Femur (tissue), 1 donor: Measurements from ENCODE around the gene CAMK1.
A peak's percentile ranks its signal among the peaks of the same experiment; 100 is the strongest.
"Not testable (repeated sequence)": the region's sequence is repeated elsewhere in the genome, so short reads cannot be mapped to it uniquely, and the experiment has no call there.

Source experiments
- DNase-seq: peaks from one replicate; pipeline ENCODE4 v3.0.0-alpha.2; 2017

Gene CAMK1

DNA sequence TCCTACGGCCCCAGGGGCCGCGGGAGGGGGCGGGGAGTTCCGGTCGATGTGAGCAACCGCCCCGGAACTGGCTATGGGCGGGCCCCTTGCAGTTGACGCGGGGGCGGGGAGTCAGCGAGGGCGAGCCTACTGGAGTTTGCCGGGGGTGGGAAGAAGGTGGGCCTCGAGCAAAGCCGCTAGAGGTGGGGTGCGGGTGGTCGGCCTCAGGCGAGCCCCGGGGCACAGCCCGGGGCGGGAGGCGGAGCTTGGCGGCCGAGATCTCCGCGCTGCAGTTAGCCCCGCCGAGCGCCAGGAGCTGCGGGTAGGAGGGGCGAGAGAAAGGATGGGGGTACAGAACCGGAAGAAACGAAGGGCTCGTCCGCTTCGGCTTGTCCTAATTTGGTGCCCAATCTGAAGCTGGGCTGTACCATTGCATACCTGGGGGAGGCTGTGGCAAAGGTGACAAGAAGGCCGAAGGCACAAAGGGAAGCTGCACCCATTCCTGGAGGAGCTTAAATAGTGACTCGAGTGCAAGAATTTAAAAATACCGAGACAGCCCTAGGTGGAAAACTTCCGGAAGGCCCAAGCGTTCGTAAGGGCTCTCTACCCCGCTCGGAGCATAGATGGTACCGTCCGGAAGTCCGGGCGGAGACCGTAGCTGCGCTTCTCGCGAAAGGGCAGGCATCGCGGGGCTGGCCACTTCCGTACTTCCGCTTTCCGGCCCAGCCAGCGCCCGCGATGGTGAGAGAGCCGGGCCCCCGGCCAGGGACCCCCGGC, 22.8 kb upstream of the CAMK1 start, which contains the start of the genes ARPC4 and TADA3:
Gene ARPC4, plus strand, starts transcription at position 678 of the 756 bp plus-strand sequence. Its CDS starts 40 bp downstream, at position 718.
Gene TADA3, minus strand, starts transcription at position 69 of the 756 bp plus-strand sequence. CDS start 1,007 bp downstream, outside the sequence.
- peak; percentile 96 for DNase-seq

DNA sequence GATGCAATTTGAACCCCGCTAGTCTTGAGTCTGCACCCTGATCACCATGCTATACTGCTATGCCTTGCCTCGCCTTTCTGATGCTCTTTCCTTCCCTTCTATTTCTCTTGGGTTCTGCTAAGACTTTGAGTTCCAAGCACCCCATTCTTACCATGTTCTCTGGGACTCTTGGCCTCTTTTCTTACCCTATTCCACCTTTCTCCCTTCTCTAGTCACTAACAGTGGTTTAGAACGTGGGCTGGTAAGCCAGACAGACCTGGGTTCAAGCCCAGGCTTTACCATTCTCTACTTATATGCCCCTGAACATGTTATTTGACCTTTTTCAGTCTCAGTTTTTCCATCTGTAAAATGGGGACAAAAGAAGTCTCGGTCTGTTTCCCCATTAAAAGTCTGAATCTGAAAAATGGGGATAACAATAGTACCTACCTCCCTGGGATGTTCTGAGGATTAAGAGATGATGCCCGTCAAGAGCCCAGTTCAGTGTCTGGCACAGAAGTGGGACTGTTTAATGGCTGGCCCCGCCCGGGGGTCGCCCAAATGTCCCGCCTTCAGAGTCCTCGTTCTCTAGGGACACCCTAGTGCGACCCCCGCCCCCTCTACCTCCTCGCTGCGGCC, 22.1 kb upstream of the CAMK1 start:
- DNase-seq = no peak

DNA sequence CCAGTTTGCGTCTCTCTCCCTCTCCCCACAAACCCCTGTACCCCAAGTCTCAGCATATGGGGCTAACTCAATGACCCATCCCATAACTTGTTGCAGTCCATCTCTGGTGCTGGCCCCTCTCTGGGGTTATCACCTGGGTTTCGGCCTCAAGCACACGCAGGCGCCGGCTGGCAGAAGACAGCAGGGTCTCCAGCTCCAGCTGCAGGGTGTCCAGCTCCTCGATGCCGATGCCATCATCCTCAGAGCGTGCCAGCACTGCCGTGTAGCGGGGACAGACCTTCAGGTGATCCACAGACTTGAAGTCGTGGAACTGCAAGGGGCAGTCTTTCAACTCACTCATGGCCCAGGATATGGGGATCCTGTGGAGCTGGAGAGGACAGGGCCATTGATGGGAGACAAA, 21.4 kb upstream of the CAMK1 start:
- no peak for DNase-seq

DNA sequence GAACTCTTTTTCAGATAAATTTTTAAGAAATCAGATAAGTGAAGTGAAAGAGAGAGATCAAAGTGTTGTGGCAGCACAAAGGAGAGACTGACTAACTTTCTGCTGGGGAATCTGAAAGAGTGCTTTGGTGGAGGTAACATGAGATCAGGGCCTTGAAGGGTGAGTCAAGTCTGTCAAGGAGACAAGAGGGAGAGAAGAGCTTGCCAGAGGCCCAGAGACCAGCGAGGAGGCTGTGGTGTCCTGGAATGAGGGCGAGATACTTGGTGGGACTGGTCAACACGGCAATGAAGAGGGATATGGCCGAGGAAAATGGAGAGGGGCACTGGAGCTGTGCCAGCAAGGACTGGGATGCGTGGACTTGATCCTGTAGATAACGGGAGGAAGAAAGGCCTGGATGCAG, 18.0 kb upstream of the CAMK1 start:
- no peak for DNase-seq

DNA sequence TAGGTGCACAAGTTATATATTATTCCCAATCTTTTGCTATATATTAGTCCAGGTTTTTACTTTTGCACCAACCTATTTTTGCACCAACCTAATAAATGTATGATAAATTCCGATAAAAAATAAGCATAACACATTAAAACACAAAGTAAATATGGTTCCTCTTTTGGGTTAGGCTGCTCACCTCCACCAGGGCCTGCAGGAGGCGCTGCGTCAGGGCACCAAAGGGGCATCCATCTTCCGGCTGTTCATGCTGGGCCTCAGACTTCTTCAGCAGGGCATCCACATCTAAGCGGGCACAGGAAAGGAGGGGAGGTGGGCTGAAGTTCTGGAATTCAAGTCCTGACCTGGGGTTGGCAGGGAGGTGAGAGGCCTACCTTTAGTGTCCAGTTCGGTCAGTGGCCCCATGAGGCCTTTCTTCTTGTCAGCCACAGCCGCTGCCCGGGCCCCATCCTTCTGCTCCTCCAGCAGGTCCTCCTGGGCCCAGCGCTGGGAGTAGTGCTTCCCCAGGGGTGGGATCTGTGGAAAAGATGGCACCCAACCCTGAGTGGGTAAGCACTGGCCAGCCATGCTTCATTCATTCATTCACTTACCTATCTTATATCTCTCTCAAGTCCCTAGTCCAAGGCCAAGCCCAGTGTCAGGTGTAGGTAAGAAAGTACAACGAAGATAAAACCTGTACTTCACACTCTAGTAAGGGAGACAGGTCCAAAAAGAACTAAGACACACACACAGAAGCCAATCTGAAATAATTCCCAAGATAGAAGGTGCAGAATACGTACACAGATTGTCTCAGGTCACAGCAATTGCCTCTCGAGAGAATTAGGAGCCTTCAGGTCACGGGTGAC, 17.3 kb upstream of the CAMK1 start:
- DNase-seq = no peak

DNA sequence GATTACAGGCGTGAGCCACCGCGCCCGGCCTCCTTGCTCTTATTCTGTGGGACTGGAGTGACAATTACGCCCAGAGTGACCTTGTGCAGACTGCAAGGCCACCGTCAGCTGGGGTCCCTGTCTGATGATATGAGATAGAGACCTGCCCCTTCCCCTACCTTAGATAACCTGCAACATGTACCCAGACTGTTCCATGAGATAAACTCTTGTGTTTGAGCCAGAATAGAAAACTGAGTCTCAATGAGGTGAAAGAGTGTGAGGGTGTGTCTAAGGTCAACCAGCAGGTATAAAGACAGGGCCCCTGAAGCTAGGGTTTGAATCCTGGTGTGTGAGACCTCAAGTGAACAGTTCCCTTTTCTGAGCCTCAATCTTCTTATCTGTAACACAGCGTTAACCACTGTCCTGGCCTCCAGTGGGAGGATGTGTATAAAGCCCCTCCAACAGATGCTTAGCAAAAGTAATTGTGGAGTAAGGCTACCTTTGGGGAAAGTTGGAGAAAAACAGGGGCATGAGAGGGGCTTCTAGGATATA, 16.5 kb upstream of the CAMK1 start:
- no peak for DNase-seq

DNA sequence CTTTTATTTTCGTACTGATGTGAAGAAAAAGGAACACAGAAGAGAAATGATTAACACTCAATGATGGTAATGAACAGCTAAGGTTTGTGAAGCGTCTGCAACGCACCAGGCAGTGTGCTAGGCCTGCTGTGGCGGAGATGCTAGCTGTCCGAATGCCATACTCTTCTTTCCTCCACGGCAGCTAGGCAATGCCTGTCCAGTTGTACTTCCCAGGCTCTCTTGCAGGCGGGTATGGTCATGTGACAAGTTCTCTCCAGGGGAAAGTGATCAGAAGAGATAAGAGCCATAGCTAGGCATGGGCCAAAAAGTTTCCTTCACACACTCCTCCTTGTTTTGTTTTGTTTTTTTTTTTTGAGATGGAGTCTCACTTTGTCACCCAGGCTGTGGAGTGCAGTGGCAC, 15.9 kb upstream of the CAMK1 start:
- no peak for DNase-seq

DNA sequence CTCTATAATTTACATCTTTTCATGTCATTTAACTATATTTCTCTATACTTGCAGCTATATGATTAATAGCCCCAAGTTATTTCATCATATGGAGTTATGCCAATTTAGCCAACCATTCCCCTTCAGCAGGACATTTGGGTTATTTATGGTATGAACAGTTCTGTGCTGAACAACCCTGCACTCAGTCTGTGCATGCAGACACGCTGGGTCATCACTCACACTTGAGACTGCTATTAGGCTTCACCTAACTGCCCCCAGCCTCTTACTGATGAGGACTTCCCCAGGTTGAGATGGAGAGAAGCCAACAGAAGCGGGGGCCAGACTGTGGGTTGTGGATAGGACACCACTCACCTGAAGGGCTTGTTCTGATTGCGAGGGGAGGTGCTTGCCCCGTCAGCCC, 15.2 kb upstream of the CAMK1 start:
- DNase-seq = no peak

DNA sequence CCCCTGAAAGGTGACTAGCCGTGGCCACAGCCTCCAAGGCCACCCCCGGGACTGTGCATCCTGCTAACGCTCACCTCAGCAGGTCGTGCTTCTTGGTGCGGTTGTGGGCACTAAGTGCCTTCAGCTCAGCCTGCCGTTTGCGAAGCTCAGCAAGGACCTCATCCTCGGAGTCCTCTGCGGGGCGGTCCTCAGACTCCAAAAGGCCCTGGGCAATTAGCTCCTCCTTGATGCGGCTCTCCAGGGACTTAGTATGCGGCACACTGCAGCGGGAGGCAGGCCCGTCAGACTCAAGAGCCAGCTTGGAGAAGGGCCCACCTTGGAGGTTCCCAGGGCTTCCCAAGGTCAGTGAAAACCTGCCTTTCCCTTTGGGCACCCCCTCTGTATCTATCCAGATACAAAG, 14.2 kb upstream of the CAMK1 start:
- no peak for DNase-seq

DNA sequence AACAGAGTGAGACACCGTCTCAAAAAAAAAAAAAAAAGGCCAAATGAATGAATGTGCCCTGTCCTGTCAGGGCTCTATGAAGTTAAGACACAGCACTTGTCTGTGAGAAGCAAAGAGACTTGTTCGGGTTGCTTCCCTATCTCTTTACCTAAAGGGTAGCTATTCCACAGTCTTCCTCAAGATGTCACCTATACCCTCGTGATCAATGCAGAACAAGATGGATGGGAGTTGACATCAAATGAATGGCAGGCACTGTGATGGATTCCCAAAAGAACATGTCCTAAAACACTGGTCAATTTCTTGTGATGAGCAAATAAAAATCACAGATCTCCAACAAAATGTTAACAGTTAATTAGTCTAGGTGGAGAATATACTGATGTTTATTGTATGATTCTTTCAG, 13.0 kb upstream of the CAMK1 start:
- DNase-seq = no peak

DNA sequence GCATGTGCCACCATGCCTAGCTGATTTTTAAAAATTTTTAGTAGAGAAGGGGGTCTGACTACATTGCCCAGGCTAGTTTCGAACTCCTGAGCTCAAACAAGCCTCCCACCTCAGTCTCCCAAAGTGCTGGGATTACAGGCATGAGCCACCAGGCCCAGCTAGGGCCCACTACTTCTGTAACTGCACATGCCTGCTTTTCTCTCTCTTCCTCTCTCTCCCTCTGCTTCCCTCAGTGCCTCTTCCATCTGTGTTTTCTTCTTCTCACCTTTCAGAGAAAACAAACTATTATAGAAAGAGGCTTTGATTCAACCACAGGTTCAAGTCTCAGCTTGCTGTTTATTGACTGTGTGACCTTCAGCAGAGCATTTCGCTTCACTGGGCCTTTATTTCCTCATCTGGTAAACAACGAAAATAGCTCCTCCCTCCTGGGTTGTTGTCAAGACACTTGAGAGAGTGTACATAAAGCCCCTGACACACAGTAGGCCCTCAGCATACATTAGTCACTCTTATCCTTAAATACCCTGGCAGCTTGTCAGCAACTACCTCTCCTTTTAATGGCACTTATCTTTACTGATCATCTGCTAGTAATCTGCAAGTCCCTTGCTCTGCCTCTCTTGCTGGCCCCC, 12.3 kb upstream of the CAMK1 start:
- DNase-seq = no peak

DNA sequence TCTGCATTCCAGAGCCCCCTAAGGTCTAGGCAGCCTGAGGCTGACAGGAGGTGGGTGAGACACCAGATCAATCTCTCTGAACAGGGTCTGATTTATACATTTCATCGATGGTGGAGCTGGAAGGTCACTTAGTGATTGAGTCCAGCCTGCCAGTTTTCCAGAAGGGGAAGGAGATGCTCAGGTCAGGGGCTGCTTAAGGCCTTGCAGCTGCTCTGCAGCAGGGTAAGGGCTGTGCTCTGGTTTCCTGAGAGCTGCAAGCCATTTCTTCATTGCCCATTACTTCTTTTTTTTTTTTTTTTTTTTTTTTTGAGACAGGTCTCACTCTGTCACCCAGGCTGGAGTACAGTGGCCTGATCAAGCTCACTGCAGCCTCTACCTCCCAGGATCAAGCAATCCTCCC, 11.8 kb upstream of the CAMK1 start:
- no peak for DNase-seq

DNA sequence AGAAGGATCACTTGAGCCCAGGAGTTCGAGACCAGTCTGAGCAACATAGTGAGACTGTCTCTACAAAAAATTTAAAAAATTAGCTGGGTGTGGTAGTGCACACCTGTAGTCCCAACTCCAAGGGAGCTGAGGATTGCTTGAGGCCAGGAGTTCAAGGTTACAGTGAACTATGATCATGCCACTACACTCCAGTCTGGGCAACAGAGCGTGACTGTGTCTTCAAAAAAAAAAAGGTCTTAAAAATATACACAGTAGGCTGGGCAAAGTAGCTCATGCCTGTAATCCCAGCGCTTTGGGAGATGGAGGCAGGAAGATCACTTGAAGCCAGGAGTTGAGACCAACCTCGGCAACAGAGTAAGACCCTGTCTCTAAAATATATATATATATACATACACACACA, 11.2 kb upstream of the CAMK1 start:
- DNase-seq = no peak

DNA sequence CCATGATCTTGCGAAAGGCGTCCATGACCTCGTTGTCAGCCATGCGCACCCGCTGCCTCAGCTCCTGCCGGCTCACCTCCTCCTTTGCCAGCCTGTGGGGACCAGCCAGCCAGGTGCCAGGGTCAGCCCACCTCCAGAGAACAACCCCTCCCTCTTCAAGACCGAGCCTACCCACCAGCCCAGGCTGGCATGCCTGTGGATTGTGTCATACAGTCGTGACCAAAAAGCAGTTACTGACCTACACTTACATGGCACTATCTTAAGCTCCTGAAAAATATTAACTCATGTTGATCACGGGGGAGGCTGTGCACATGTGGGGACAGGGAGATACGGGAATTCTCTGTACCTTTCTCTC, 10.7 kb upstream of the CAMK1 start:
- DNase-seq = no peak

DNA sequence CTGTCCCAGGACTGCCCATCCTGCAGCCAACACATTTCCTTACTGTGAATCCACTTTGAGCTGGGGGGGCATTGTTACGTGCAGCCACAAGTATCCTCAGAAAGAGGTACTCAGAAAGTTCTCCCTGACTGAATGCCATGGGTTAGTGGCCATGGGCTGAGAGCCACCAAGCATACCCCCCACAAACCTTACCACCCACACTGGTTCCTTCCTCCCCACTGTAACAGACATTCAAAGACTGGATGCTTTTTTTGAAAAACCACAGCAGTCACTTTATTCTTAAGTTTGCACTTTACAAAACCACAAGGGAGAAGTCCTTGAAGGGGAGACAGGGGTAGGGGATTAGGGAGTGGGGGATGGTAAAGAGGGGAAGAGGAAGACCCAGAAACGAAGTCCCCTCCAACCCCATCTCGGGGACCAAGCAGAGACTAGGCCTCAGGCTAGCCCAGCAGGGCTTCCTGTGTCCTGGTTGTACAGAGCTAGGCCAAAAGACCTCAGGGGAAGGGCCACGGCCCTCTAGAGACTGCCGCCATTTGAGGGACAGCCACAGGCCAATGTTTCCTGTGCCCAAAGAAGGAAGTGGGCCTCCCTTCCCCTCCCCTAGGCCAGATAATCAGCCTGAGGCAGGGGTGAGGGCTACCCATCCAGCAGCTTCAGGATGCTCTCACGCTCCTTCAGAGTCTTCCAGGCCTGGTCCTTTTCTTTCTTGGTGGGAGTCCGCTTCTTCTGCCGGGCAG, 10.1 kb upstream of the CAMK1 start:
- DNase-seq = peak; percentile 38

DNA sequence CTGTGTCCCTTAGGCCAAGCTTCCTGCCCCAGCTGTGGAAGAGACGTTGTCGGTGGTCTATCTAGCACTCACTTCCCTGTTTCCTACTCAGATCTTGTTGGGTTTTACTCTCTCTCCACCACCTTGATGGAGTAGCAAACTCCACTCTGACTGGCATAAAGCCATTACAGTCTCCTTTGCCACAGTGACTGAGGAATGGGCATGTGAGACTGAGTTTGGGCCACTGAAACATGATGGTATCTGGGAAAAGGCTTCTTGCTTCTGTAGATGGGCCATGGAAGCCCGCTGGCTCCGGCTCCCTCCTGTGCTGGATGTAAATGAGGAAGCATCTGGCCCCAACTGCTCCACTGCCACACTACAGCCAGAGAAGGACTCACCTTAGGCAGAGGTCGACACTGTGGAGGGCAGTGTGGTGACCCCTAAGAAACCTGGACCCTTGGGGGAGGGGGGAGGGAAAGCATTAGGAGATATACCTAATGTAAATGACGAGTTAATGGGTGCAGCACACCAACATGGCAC, 9.4 kb upstream of the CAMK1 start:
- no peak for DNase-seq

DNA sequence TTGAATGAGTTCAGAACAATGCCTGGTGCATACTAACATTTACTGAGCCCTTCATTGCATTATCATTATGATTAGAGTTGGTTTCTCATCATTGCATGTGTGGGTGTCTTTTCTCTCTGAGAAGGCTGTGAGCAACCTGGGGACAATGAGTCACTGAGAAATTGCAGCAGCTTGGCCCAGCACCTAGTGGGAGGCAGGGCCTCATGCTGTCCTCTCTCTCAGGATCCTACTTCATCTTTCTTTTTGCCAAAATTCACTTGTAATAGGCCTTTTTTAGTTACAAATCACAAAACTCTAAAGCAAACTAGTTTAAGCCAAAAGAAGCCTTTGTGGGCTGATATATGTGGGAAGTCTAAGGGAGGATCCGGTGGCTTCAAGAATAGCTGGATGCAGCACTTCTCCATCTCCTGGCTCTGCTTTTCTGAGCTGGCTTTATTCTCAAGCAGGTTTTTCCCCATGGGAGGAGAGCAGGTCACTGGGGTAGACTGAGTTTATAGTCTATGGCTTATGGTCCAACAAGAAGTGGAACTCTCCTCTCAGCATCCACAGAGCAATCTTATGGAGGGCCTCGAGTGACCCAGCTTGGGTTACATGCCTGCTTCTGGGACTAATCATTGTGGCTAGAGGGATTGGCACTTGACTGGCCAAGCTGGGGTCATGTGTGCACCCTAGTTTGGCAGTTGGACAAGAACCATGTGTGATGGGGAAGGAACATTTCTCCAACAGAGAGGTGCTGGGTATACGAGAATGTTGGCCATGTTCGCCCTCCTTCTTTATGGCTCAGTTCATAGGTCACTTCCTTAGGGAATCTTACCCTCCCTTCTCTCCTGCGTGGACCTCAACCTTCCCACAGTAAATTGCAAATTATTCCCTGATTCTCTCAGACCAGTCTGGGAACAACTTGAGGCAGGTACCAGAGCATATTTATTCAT, 8.7 kb upstream of the CAMK1 start:
- DNase-seq = no peak

DNA sequence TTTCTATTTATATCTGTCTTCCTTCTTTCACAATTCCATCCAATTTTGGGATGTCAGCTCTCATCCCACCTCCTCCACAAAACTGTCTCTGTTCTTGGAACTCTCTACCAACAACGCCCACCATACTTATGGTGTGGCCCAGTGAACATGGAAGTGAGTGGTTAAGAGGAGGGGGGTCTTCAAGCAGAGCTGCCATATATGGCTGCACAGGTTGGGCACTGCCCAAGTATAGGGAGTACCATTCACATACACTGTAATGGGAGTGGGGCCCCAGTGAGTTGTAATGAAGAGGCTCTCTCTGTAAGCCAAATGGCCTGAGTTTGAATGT, 7.9 kb upstream of the CAMK1 start:
- no peak for DNase-seq

DNA sequence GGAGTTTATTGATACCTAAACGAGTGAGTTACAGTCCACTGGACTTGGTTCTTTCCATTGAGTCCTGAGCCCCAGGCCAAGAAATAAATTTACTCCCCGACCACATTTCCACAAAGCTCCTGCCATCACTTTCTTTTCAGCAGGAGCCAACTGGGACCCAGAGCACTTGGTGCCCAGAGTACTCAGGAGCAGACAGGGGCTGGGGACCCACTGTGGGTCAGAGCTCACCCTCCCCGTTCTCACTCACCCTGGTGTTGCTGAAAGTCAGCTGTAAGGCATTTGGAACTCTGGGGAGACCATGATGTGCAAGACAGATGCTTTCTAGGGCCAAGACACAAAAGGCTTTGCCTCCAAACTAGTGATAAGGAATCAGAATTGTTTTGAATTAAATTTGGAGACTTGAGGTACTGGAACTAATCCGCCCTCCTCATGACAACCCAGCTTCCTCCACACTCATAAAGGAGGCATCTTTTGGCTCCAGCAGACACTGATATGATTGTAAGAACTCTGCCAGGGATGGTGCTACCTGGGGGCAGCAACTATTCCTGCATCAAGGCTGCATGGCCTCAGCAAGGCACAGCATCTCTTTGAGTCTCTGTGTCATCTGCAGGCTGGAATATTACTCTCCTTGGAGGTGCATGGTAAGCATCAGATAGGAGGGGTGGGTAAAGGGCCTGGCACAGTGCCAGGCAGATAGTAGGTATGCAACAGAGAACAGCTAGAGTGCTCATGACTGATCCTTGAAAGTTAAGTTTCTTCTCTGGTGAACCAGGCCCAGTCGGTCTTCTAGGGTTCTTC, 7.3 kb upstream of the CAMK1 start:
- DNase-seq = no peak

DNA sequence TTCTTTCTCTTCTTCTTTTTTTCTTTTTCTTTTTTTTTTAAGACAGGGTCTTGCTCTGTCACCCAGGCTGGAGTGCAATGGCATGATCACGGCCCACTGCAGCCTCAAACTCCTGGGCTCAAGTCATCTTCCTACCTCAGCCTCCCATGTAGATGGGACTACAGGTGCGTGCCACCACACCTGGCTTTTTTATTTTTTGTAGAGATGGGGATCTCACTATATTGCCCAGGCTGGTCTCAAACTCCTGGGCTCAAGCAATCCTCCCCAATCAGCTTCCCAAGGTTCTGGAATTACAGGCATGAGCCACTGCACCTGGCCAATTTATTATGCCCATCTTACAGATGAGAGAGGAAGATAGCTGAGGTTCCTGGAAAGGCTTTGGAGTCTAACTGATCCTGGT, 1.3 kb upstream of the CAMK1 start:
- DNase-seq = not testable (repeated sequence)
